ENCODE results near the gene SYNPO. TPM values are rescaled to one million over a fixed set of nuclear protein-coding genes. Genes with fewer than 3 reads are reported as not detected.
A peak's percentile ranks its signal among the peaks of the same experiment; 100 is the strongest.

Gene SYNPO
- polyA plus RNA-seq, 1 of the 3 experiments (the other 2 are of a cell fraction) = 5.1 TPM

- TF ChIP-seq REST (IDR thresholded peaks at IDR 0.05; ENCODE audit: low read depth, low read length) = no peak
Measured at GRCh38 chr5:150614661-150615060, 25.8 kb upstream of the SYNPO start (continued).

GRCh38 chr5:150615141-150615699 lies 25.2 kb upstream of the SYNPO start:
- TF ChIP-seq RFX5 (IDR thresholded peaks at IDR 0.05; ENCODE audit: low read length) (no peak), FOSL2 (IDR thresholded peaks at IDR 0.05; ENCODE audit: borderline replicate concordance, low read depth) (no peak), GABPA (IDR thresholded peaks at IDR 0.05; ENCODE audit: low read depth) (no peak), POLR2AphosphoS5 (IDR thresholded peaks at IDR 0.05; ENCODE audit: low read depth, low read length) (no peak), MEF2A (IDR thresholded peaks at IDR 0.05; ENCODE audit: borderline replicate concordance, low read depth) (no peak), RCOR1 (IDR thresholded peaks at IDR 0.05; ENCODE audit: low read length) (no peak), RXRA (IDR thresholded peaks at IDR 0.05; ENCODE audit: borderline replicate concordance, low read depth) (no peak), GATA2 (CRISPR knock-in tag; IDR thresholded peaks at IDR 0.05) (no peak), USF2 (IDR thresholded peaks at IDR 0.05; ENCODE audit: borderline replicate concordance, low read depth, low read length) (no peak), ZBTB33 (IDR thresholded peaks at IDR 0.05; ENCODE audit: borderline replicate concordance, low read depth) (no peak), NFIC (IDR thresholded peaks at IDR 0.05; ENCODE audit: borderline replicate concordance) (no peak), CTCF (IDR thresholded peaks at IDR 0.05) (no peak)
- ChIA-PET CTCF (interaction anchor here (0.6 to 4.8 kb wide), 10 partner anchors 9 to 86 kb away, joined by 3 to 32 read pairs (median 7); partner anchors contain the start of genes MYOZ3, RBM22 and SYNPO), POLR2A (interaction anchor here (0.9 to 1.4 kb wide), 3 partner anchors 11 to 14 kb away, joined by 3 to 7 read pairs (median 4); no protein-coding TSS in a partner anchor)
- Histone ChIP-seq H3K9ac (no peak overlapping the region), H3K4me1 (ENCODE audit: control insufficient read depth in 1 of 2, insufficient read depth in 2 of 2, low read depth in 1 of 2, low read length in 1 of 2) (peaks cover 0 to 82% of the 10 kb centered on the region in 2 experiments; a peak in 3 of 4 replicates), H3K27me3 (ENCODE audit: insufficient read depth) (no peaks in the 10 kb centered on the region), H3K36me3 (replicated peaks in 1 of 2; ENCODE audit: control insufficient read depth in 1 of 2, insufficient read depth in 2 of 2, low read length in 1 of 2) (peaks cover 0 to 14% of the 10 kb centered on the region in 2 experiments), H3K9me2 (no peaks in the 10 kb centered on the region), H3K4me3 (ENCODE audit: low read depth in 2 of 2, low read length in 1 of 2) (no peak overlapping the region), H3F3A (replicated peaks; ENCODE audit: insufficient read depth) (no peaks in the 10 kb centered on the region), H3K79me2 (ENCODE audit: insufficient read depth) (no peaks in the 10 kb centered on the region), H3K9me3 (no peaks in the 10 kb centered on the region), H3K27ac (ENCODE audit: low read depth in 2 of 2, low read length in 1 of 2) (peak overlapping the region in 1 of 2 experiments; percentile 86; a peak in 2 of 4 replicates), H3K4me2 (no peak overlapping the region), H4K20me1 (ENCODE audit: insufficient read depth) (no peaks in the 10 kb centered on the region), H2AFZ (ENCODE audit: low read depth) (no peak overlapping the region)
- DNase-seq = no peak
- 70% methylated on average over 17 of the region's 17 CpGs for WGBS (ENCODE audit: low lambda C conversion rate)

All from SK-N-SH (cell line).